Loucy (cell line): ENCODE measurements around the gene NPHP4.

ENCODE experiments used
- H2AFZ ChIP-seq: fragments of 200-600 bp; sonication (generic); 2 replicates; pipeline ENCODE4 v1.6.0; 2016; ENCODE audit warnings: antibody characterized with exemption, mild to moderate bottlenecking, low read length, moderate library complexity
- H3F3A ChIP-seq: fragments of 200-600 bp; 2 replicates; pipeline ENCODE4 v1.6.0; 2016; ENCODE audit warnings: antibody characterized with exemption, low read depth, mild to moderate bottlenecking
- H3K27me3 ChIP-seq: fragments of 200-600 bp; sonication (generic); 2 replicates; pipeline ENCODE4 v1.6.1; 2014; ENCODE audit warnings: low read length, mild to moderate bottlenecking; ENCODE audit not compliant: insufficient read depth, poor library complexity, severe bottlenecking
- H3K36me3 ChIP-seq: fragments of 200-600 bp; sonication (generic); 2 replicates; pipeline ENCODE4 v1.6.1; 2016; ENCODE audit warnings: low read length; ENCODE audit not compliant: insufficient read depth
- H3K4me1 ChIP-seq: fragments of 200-600 bp; sonication (generic); 2 replicates; pipeline ENCODE4 v1.5.1; 2014; ENCODE audit warnings: low read length, mild to moderate bottlenecking; ENCODE audit not compliant: insufficient read depth, poor library complexity, severe bottlenecking
- H3K4me2 ChIP-seq: fragments of 200-600 bp; sonication (generic); 2 replicates; pipeline ENCODE4 v1.6.0; 2014; ENCODE audit warnings: antibody characterized with exemption, low read length, low read depth, mild to moderate bottlenecking; ENCODE audit not compliant: poor library complexity, severe bottlenecking
- H3K4me3 ChIP-seq: fragments of 200-600 bp; sonication (generic); 2 replicates; pipeline ENCODE4 v1.5.1; 2014; ENCODE audit warnings: low read length, mild to moderate bottlenecking, mixed read lengths; ENCODE audit not compliant: poor library complexity, severe bottlenecking
- H3K79me2 ChIP-seq: fragments of 200-600 bp; sonication (generic); 2 replicates; pipeline ENCODE4 v1.6.1; 2014; ENCODE audit warnings: low read length; ENCODE audit not compliant: insufficient read depth
- H3K9ac ChIP-seq: fragments of 200-600 bp; sonication (generic); 2 replicates; pipeline ENCODE4 v1.6.0; 2014; ENCODE audit warnings: mild to moderate bottlenecking, low read depth, low read length, moderate library complexity; ENCODE audit not compliant: poor library complexity, severe bottlenecking
- H3K9me2 ChIP-seq: fragments of 200-600 bp; sonication (generic); replicated peaks from 2 replicates; pipeline ENCODE4 v1.6.1; 2016; ENCODE audit warnings: low read depth, low read length, mixed read lengths
- H3K9me3 ChIP-seq: fragments of 200-600 bp; sonication (generic); 2 replicates; pipeline ENCODE4 v1.6.1; 2014; ENCODE audit warnings: mild to moderate bottlenecking, antibody characterized with exemption, low read length, low read depth; ENCODE audit not compliant: insufficient read depth
- H4K20me1 ChIP-seq: fragments of 200-600 bp; sonication (generic); 2 replicates; pipeline ENCODE4 v1.6.0; 2014; ENCODE audit warnings: antibody characterized with exemption, low read length, mild to moderate bottlenecking; ENCODE audit not compliant: insufficient read depth, poor library complexity, severe bottlenecking
- EZH2phosphoT487 ChIP-seq: fragments of 200-600 bp; IDR thresholded peaks from 2 replicates; pipeline ENCODE4 v1.6.1; 2018; ENCODE audit warnings: antibody characterized with exemption, mild to moderate bottlenecking, moderate library complexity, borderline replicate concordance
- TF ChIP-seq, protein P1 (sequence below): fragments of 200-600 bp; sonication (generic); conservative IDR thresholded peaks from 2 replicates; pipeline ENCODE4 v1.5.1; 2014; ENCODE audit warnings: mild to moderate bottlenecking, antibody characterized with exemption, low read length

Gene NPHP4

DNA sequence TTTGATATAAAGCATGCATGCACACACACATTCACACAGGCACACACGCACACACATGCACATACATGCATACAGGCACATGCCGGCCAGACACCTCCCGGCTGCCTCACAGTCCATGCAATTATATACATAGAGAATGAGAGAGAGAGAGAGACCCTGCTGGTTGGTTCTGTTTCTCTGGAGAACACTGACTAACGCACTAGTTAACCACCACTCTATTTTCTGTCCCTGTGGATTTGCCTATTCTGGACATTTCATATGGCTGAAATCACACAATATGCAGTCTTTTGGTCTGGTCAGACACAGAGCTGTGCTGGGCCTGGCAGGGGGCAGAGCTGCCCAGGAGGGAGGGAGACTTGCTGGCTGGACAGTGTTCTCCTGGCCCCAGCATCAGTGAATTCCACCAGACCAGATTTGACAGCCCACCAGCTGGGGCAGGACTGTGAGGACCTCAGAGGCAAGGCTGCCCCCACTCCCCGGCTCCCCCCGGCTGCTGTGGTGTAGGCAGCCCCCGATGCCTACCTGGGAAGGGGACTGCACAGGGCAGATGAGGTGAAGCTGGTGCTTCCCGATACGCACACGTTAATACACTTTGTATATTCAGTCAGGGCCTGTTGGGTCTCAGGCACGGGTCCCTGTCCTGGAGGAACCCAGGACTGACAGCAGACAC lies 152.2 kb downstream of the NPHP4 start:
- no peaks in the 10 kb centered on the region for H4K20me1 ChIP-seq
- no peak overlapping the region for H3K4me3 ChIP-seq
- no peaks in the 10 kb centered on the region for H3F3A ChIP-seq
- no peaks in the 10 kb centered on the region for H3K27me3 ChIP-seq
- no peaks in the 10 kb centered on the region for H3K9me2 ChIP-seq
- no peak overlapping the region for H3K9ac ChIP-seq
- H3K79me2 ChIP-seq = no peaks in the 10 kb centered on the region
- TF ChIP-seq, protein P1, sequence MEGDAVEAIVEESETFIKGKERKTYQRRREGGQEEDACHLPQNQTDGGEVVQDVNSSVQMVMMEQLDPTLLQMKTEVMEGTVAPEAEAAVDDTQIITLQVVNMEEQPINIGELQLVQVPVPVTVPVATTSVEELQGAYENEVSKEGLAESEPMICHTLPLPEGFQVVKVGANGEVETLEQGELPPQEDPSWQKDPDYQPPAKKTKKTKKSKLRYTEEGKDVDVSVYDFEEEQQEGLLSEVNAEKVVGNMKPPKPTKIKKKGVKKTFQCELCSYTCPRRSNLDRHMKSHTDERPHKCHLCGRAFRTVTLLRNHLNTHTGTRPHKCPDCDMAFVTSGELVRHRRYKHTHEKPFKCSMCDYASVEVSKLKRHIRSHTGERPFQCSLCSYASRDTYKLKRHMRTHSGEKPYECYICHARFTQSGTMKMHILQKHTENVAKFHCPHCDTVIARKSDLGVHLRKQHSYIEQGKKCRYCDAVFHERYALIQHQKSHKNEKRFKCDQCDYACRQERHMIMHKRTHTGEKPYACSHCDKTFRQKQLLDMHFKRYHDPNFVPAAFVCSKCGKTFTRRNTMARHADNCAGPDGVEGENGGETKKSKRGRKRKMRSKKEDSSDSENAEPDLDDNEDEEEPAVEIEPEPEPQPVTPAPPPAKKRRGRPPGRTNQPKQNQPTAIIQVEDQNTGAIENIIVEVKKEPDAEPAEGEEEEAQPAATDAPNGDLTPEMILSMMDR = no peak
- TF ChIP-seq EZH2phosphoT487 = no peak
- H3K9me3 ChIP-seq = no peaks in the 10 kb centered on the region
- no peaks in the 10 kb centered on the region for H3K4me1 ChIP-seq
- no peaks in the 10 kb centered on the region for H3K36me3 ChIP-seq
- no peak overlapping the region for H2AFZ ChIP-seq
- H3K4me2 ChIP-seq = no peak overlapping the region

GRCh38 chr1:5839161-5839880 lies 152.9 kb downstream of the NPHP4 start:
- H3K4me2 ChIP-seq = no peak overlapping the region
- TF ChIP-seq EZH2phosphoT487 = no peak
- TF ChIP-seq, protein P1 = no peak
- H3K27me3 ChIP-seq = no peaks in the 10 kb centered on the region
- H3K9me2 ChIP-seq = no peaks in the 10 kb centered on the region
- H2AFZ ChIP-seq = no peak overlapping the region
- no peaks in the 10 kb centered on the region for H3K79me2 ChIP-seq
- no peaks in the 10 kb centered on the region for H3K9me3 ChIP-seq
- H3K4me3 ChIP-seq = no peak overlapping the region
- H3K9ac ChIP-seq = no peak overlapping the region
- H3K4me1 ChIP-seq = no peaks in the 10 kb centered on the region
- H4K20me1 ChIP-seq = no peaks in the 10 kb centered on the region
- no peaks in the 10 kb centered on the region for H3F3A ChIP-seq
- H3K36me3 ChIP-seq = no peaks in the 10 kb centered on the region

- no peaks in the 10 kb centered on the region for H3K36me3 ChIP-seq
- no peak overlapping the region for H3K4me3 ChIP-seq
- no peaks in the 10 kb centered on the region for H3K9me3 ChIP-seq
- no peaks in the 10 kb centered on the region for H3K9me2 ChIP-seq
- H3K9ac ChIP-seq = no peak overlapping the region
- TF ChIP-seq EZH2phosphoT487 = no peak
- TF ChIP-seq, protein P1 = no peak
- no peaks in the 10 kb centered on the region for H3K27me3 ChIP-seq
- no peaks in the 10 kb centered on the region for H4K20me1 ChIP-seq
- no peaks in the 10 kb centered on the region for H3K79me2 ChIP-seq
- no peak overlapping the region for H3K4me2 ChIP-seq
- H2AFZ ChIP-seq = no peak overlapping the region
- H3F3A ChIP-seq = no peaks in the 10 kb centered on the region
- no peaks in the 10 kb centered on the region for H3K4me1 ChIP-seq
Observed at GRCh38 chr1:5837976-5838653, 154.1 kb downstream of the NPHP4 start.
